HG03565 (cell line): ENCODE results near the gene STRAP.
"Not testable (repeated sequence)": the region's sequence is repeated elsewhere in the genome, so short reads cannot be mapped to it uniquely, and the experiment has no call there.

ENCODE experiments used
- ATAC-seq: cut with Tn5 transposase; IDR thresholded peaks from one replicate; pipeline ENCODE4 v1.9.1; 2021; ENCODE audit warnings: mild to moderate bottlenecking, moderate library complexity; ENCODE audit not compliant: unreplicated experiment

Gene STRAP

GRCh38 chr12:15919418-15919817 lies 37.2 kb downstream of the STRAP start:
- ATAC-seq = no peak

GRCh38 chr12:15924956-15925355 lies 42.8 kb downstream of the STRAP start:
- no peak for ATAC-seq

DNA sequence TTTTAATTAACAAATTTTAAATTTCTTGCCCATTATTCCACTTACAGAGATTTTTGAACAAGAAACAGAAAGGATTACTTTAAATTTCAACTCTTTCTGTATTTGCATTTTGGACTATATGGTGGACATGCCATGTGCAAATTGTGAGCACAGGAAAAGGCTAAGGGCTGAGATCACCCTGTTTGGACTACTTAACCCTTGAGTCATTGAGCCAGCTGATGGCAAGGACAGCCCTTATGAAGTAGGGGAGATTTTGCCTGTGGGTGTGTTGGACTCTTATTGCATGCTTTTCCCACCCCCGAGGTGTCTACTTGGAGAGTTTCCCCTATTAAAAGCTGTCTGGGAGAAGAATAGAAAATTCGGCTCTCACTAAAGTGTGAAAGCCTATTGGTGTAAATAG lies 46.2 kb downstream of the STRAP start:
- no peak for ATAC-seq

DNA sequence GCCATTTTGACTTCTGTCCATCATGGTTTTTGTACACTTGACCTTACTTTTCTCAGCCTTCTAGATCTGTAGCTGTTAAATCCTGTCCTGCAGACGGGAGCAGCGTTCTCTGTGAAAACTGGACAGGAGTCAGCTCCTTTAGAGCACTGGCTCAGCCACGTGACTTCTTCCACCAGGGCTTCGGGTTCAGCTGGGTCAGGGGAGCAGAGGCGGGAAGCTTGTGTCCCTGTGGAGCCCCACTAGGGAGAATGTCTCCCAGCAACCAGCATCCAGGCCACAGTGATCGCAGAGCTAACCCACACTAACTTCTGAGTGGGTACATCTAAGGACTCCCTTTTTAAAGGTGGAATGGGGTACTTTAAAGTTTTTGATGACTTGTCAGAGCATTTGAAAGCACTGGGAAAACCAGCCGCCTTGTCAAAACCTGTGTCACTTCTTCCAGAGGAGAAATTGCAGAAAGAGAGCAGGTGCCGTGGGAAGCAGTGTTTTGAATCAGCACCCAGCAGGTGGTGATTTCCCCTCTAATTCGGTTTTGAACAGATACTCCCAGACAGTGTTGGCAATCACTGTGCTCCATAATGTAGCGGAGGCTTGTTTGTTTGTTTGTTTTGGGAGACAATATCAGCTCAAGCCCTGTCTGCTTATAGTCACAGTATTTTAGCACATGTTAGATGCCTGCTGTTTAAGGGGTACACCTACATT lies 46.8 kb downstream of the STRAP start:
- ATAC-seq = no peak

GRCh38 chr12:15931590-15932053 lies 49.4 kb downstream of the STRAP start:
- peak; percentile 59 for ATAC-seq

- ATAC-seq = no peak
Observed at GRCh38 chr12:15932327-15932726, 50.1 kb downstream of the STRAP start.

DNA sequence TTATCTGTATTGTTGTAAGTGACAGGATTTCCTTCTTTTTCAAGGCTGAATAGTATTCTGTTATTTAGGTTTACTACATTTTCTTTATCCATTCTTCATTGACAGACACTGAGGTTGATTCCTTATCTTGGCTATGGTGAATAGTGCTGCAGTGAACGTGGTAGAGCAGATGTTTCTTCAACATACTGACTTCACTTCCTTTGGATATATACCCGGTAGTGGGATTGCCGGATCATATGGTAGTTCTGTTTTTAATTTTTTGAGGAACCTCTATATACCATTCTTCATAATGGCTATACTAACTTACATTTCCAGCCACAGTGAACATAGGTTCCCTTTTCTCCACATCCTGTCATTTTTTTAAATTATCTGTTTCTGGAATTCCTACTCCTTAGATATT lies 50.8 kb downstream of the STRAP start:
- no peak for ATAC-seq

DNA sequence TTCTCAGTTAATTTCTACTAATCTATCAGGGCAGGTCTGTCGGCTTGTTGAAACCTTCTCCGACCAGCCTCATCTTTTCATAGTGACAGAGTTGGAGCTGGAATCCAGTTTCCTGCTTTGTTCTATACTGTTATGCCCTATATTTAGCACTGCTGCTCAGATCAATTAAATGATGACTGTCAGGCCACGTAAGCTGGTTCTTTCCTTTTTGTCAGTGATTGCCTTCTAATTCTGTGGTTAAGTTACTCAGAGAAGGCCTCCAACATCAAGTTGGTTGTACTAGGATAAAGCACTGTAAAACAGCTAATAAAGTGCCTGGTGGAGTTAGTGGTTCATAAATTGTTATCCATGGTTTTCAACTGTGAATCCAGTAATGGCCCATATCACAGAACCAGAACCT lies 51.6 kb downstream of the STRAP start:
- ATAC-seq = no peak

- ATAC-seq = no peak
Observed at GRCh38 chr12:15936751-15937150, 54.6 kb downstream of the STRAP start.

GRCh38 chr12:15937902-15938301 lies 55.7 kb downstream of the STRAP start:
- ATAC-seq = no peak

GRCh38 chr12:15939111-15939510 lies 56.9 kb downstream of the STRAP start:
- ATAC-seq = no peak

GRCh38 chr12:15942475-15942874 lies 60.3 kb downstream of the STRAP start:
- ATAC-seq = no peak

DNA sequence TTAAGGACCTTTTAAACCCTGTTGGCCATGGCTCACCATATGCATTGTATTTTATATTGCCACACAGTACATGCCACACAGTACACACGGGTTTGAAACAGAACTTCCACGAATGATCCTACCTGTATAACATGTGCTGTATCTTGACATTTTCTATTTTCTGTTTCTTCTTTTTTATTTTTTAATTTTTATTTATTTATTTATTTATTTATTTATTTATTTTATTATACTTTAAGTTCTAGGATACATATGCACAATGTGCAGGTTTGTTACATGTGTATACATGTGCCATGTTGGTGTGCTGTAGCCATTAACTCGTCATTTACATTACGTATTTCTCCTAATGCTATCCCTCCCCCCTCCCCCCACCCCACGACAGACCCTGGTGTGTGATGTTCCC lies 61.3 kb downstream of the STRAP start:
- ATAC-seq = not testable (repeated sequence)

DNA sequence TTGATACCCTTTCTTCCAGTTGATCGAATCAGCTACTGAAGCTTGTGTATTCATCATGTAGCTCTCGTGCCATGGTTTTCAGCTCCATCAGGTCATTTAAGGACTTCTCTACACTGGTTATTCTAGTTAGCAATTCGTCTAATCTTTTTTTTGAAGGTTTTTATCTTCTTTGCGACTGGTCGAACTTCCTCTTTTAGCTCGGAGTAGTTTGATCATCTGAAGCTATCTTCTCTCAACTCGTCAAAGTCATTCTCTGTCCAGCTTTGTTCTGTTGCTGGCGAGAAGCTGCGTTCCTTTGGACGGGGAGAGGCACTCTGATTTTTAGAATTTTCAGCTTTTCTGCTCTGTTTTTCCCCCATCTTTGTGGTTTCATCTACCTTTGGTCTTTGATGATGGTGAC lies 66.3 kb downstream of the STRAP start:
- not testable (repeated sequence) for ATAC-seq
